Epithelial cell of esophagus (primary cell): Measurements from ENCODE around the gene CAPN10.
"Not testable (repeated sequence)": the region's sequence is repeated elsewhere in the genome, so short reads cannot be mapped to it uniquely, and the experiment has no call there.

Experiments used
- DNase-seq: peaks from one replicate; pipeline ENCODE4 v3.0.0; 2010; ENCODE audit warnings: low read depth
- H3K4me3 ChIP-seq: 2 replicates; pipeline ENCODE4 v1.5.1; 2011; ENCODE audit warnings: mild to moderate bottlenecking, low read length, control low read depth
- CTCF ChIP-seq: IDR thresholded peaks from 2 replicates; pipeline ENCODE4 v1.5.1; 2011; ENCODE audit warnings: low read depth, mild to moderate bottlenecking, low read length, control low read depth, inconsistent platforms; ENCODE audit not compliant: insufficient read depth; ENCODE audit errors: missing control alignments

The CAPN10 gene

GRCh38 chr2:240605867-240606743, 19.6 kb downstream of the CAPN10 start:
- DNase-seq: no peak
- no peak overlapping the region for H3K4me3 ChIP-seq
- TF ChIP-seq CTCF: no peak

- DNase-seq: no peak
- no peak overlapping the region for H3K4me3 ChIP-seq
These were observed 25.2 kb downstream of the CAPN10 start for GRCh38 chr2:240611601-240612210.

GRCh38 chr2:240613781-240614180, 27.2 kb downstream of the CAPN10 start:
- no peak overlapping the region for H3K4me3 ChIP-seq
- TF ChIP-seq CTCF: no peak
- no peak for DNase-seq

More at GRCh38 chr2:240611601-240612210, 25.2 kb downstream of the CAPN10 start:
- TF ChIP-seq CTCF: no peak

- DNase-seq: no peak
- no peak for TF ChIP-seq CTCF
- H3K4me3 ChIP-seq: no peak overlapping the region
These were observed 27.9 kb downstream of the CAPN10 start for GRCh38 chr2:240614391-240614790.

GRCh38 chr2:240615396-240615795, 28.9 kb downstream of the CAPN10 start:
- H3K4me3 ChIP-seq: no peak overlapping the region
- DNase-seq: no peak
- no peak for TF ChIP-seq CTCF

GRCh38 chr2:240615820-240616547, 29.4 kb downstream of the CAPN10 start:
- TF ChIP-seq CTCF: no peak
- H3K4me3 ChIP-seq: no peak overlapping the region
- no peak for DNase-seq

GRCh38 chr2:240616860-240617666, 30.5 kb downstream of the CAPN10 start:
- not testable (repeated sequence) for DNase-seq

More at GRCh38 chr2:240616860-240617666, 30.5 kb downstream of the CAPN10 start:
- H3K4me3 ChIP-seq: not testable (repeated sequence)
